ENCODE measurements around the gene ZDHHC11B.
"Not testable (repeated sequence)": the region's sequence is repeated elsewhere in the genome, so short reads cannot be mapped to it uniquely, and the experiment has no call there.

The ZDHHC11B gene

DNA sequence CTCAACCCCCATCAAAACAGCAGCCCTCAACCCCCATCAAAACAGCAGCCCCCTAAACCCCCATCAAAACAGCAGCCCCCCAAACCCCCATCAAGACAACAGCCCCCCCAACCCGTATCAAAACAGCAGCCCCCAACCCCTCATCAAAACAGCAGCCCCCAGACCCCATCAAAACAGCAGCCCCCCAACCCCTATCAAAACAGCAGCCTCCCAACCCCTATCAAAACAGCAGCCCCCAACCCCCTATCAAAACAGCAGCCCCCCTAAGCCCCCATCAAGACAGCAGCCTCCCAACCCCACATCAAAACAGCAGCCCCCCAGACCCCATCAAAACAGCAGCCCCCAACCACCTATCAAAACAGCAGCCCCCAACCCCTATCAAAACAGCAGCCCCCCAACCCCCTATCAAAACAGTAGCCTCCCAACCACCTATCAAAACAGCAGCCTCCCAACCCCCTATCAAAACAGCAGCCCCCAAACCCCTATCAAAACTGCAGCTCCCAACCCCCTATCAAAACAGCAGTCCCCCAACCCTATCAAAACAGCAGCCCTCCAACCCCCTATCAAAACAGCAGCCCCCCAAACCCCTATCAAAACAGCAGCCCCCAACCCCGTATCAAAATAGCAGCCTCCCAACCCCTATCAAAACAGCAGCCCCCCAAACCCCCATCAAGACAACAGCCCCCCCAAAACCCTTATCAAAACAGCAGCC lies 92.6 kb downstream of the ZDHHC11B start:
- Histone ChIP-seq H3K36me3 (replicated peaks; ENCODE audit: low read depth, low read length) (no peaks in the 10 kb centered on the region), H2AFZ (ENCODE audit: low read depth, low read length) (no peak overlapping the region), H3K9me3 (ENCODE audit: insufficient read depth, low read length) (no peaks in the 10 kb centered on the region), H4K20me1 (ENCODE audit: insufficient read depth, low read length) (no peaks in the 10 kb centered on the region), H3K27me3 (ENCODE audit: low read depth, low read length) (no peaks in the 10 kb centered on the region), H3K9ac (ENCODE audit: low read length) (no peak overlapping the region), H3K4me3 (ENCODE audit: low read length) (peak overlapping the region; percentile 75), H3K4me2 (ENCODE audit: low read length) (peak overlapping the region; percentile 73), H3K79me2 (ENCODE audit: low read length) (no peaks in the 10 kb centered on the region), H3K27ac (ENCODE audit: low read length) (no peak overlapping the region), H3K4me1 (ENCODE audit: low read length) (no peaks in the 10 kb centered on the region)
- no peak for TF ChIP-seq EZH2phosphoT487 (IDR thresholded peaks at IDR 0.05; ENCODE audit: low read depth)
- TF ChIP-seq, protein P1, sequence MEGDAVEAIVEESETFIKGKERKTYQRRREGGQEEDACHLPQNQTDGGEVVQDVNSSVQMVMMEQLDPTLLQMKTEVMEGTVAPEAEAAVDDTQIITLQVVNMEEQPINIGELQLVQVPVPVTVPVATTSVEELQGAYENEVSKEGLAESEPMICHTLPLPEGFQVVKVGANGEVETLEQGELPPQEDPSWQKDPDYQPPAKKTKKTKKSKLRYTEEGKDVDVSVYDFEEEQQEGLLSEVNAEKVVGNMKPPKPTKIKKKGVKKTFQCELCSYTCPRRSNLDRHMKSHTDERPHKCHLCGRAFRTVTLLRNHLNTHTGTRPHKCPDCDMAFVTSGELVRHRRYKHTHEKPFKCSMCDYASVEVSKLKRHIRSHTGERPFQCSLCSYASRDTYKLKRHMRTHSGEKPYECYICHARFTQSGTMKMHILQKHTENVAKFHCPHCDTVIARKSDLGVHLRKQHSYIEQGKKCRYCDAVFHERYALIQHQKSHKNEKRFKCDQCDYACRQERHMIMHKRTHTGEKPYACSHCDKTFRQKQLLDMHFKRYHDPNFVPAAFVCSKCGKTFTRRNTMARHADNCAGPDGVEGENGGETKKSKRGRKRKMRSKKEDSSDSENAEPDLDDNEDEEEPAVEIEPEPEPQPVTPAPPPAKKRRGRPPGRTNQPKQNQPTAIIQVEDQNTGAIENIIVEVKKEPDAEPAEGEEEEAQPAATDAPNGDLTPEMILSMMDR (IDR thresholded peaks at IDR 0.05; ENCODE audit: low read depth, low read length) = no peak

DNA sequence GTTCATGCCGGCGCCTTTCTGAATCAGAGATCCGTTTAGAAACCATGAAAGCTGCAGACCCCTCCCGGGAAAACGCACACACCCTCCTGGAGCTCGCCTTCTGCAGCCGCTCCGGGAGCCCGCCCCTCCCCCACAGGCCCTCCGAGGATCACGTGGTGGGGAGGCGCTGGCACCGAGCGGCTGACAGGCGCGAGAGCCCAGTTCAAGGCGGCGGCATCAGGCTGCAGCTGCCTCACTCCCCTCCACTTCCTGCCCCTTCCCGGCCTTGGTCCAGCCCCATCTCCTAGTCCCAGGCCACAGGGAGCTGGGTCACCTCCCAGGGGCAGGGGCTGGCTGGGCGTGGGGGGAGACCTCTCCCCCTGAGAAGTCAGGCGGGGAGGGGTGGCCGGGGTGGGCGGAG lies 93.5 kb downstream of the ZDHHC11B start:
- not testable (repeated sequence) for H3K9ac ChIP-seq (ENCODE audit: low read length); H3K4me3 ChIP-seq (ENCODE audit: low read length); H3K36me3 ChIP-seq (replicated peaks; ENCODE audit: low read depth, low read length); H3K9me3 ChIP-seq (ENCODE audit: insufficient read depth, low read length); H3K4me1 ChIP-seq (ENCODE audit: low read length); H3K27me3 ChIP-seq (ENCODE audit: low read depth, low read length); H2AFZ ChIP-seq (ENCODE audit: low read depth, low read length); H3K79me2 ChIP-seq (ENCODE audit: low read length); H4K20me1 ChIP-seq (ENCODE audit: insufficient read depth, low read length); H3K27ac ChIP-seq (ENCODE audit: low read length)
- H3K4me2 ChIP-seq (ENCODE audit: low read length) = peak overlapping the region; percentile 22; the same call in 1 of the 2 replicates

DNA sequence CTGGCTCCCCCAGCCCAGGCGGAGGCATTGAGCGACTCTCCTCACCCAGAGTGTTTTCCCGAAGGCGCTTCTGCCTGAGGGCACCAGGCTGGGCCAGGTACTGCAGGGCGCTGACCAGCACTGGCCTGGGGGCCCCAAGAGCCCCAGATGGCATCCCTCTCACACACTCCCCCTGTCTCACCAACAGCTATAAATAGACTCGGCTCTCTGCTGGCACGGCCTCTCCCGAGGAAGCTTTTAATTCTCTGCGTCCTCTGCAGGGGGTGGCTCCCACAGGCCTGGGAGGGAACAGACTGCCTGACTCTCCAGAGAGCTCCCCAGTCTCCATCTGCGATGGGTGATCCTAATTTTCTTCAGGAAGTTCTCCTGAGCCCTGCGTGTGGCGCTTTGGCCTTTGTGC lies 94.2 kb downstream of the ZDHHC11B start:
- H2AFZ ChIP-seq (ENCODE audit: low read depth, low read length); H3K27ac ChIP-seq (ENCODE audit: low read length); H4K20me1 ChIP-seq (ENCODE audit: insufficient read depth, low read length); H3K79me2 ChIP-seq (ENCODE audit: low read length); H3K9ac ChIP-seq (ENCODE audit: low read length); H3K4me3 ChIP-seq (ENCODE audit: low read length); H3K4me2 ChIP-seq (ENCODE audit: low read length); H3K4me1 ChIP-seq (ENCODE audit: low read length); H3K27me3 ChIP-seq (ENCODE audit: low read depth, low read length); H3K9me3 ChIP-seq (ENCODE audit: insufficient read depth, low read length); H3K36me3 ChIP-seq (replicated peaks; ENCODE audit: low read depth, low read length): not testable (repeated sequence)

- not testable (repeated sequence) for H3K4me3 ChIP-seq (ENCODE audit: low read length); H3K79me2 ChIP-seq (ENCODE audit: low read length); H3K27me3 ChIP-seq (ENCODE audit: low read depth, low read length); H3K4me2 ChIP-seq (ENCODE audit: low read length); H3K9ac ChIP-seq (ENCODE audit: low read length); H3K27ac ChIP-seq (ENCODE audit: low read length); H3K9me3 ChIP-seq (ENCODE audit: insufficient read depth, low read length); H3K4me1 ChIP-seq (ENCODE audit: low read length); H3K36me3 ChIP-seq (replicated peaks; ENCODE audit: low read depth, low read length); H2AFZ ChIP-seq (ENCODE audit: low read depth, low read length); H4K20me1 ChIP-seq (ENCODE audit: insufficient read depth, low read length)
Measured at GRCh38 chr5:688348-689010, 96.0 kb downstream of the ZDHHC11B start.

DNA sequence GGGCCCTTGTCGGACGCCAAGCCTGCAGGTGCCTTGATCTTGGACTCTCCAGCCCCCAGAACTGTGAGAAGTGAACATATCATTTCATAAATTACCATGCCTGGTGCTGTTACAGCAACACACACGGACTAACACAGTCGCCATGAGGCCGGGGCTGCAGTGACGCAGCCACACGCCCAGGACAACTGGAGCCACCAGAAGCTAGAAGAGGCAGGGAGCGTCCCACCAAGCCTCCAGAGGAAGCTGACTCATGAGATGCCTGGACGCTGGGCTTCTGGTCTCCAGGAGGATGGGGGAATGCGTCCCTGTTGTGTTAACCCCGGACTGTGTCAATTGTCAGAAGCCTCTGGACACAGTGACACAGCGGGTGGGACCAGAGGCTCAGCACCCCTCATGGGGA lies 97.6 kb downstream of the ZDHHC11B start:
- H3K9me3 ChIP-seq (ENCODE audit: insufficient read depth, low read length); H3K4me2 ChIP-seq (ENCODE audit: low read length); H3K27me3 ChIP-seq (ENCODE audit: low read depth, low read length); H3K27ac ChIP-seq (ENCODE audit: low read length); H3K4me1 ChIP-seq (ENCODE audit: low read length); H2AFZ ChIP-seq (ENCODE audit: low read depth, low read length); H4K20me1 ChIP-seq (ENCODE audit: insufficient read depth, low read length); H3K4me3 ChIP-seq (ENCODE audit: low read length); H3K79me2 ChIP-seq (ENCODE audit: low read length); H3K9ac ChIP-seq (ENCODE audit: low read length); H3K36me3 ChIP-seq (replicated peaks; ENCODE audit: low read depth, low read length): not testable (repeated sequence)

- not testable (repeated sequence) for H3K4me2 ChIP-seq (ENCODE audit: low read length); H3K79me2 ChIP-seq (ENCODE audit: low read length); H4K20me1 ChIP-seq (ENCODE audit: insufficient read depth, low read length); H3K27ac ChIP-seq (ENCODE audit: low read length); H3K9ac ChIP-seq (ENCODE audit: low read length); H2AFZ ChIP-seq (ENCODE audit: low read depth, low read length); H3K27me3 ChIP-seq (ENCODE audit: low read depth, low read length); H3K36me3 ChIP-seq (replicated peaks; ENCODE audit: low read depth, low read length); H3K4me3 ChIP-seq (ENCODE audit: low read length); H3K4me1 ChIP-seq (ENCODE audit: low read length); H3K9me3 ChIP-seq (ENCODE audit: insufficient read depth, low read length)
Measured at GRCh38 chr5:686172-686523, 98.4 kb downstream of the ZDHHC11B start.

All from OCI-LY3 (cell line).